GM18951 (cell line): Measurements from ENCODE around the gene RNF111.
"Not testable (repeated sequence)": the region's sequence is repeated elsewhere in the genome, so short reads cannot be mapped to it uniquely, and the experiment has no call there.

Experiments used
- POLR2A ChIP-seq: IDR thresholded peaks from 4 replicates; pipeline ENCODE4 v1.6.1; 2011; ENCODE audit warnings: mild to moderate bottlenecking; ENCODE audit not compliant: insufficient read length, insufficient read depth; ENCODE audit errors: extremely low read depth
- in situ Hi-C: fragments of 300-500 bp; cut with MboI; formaldehyde crosslinking; loops from one replicate; pipeline ENCODE4 v1.12.0; 2022; ENCODE audit warnings: low sequenced_read_pairs, mixed read lengths, inconsistent platforms; ENCODE audit not compliant: unreplicated experiment

The RNF111 gene

DNA sequence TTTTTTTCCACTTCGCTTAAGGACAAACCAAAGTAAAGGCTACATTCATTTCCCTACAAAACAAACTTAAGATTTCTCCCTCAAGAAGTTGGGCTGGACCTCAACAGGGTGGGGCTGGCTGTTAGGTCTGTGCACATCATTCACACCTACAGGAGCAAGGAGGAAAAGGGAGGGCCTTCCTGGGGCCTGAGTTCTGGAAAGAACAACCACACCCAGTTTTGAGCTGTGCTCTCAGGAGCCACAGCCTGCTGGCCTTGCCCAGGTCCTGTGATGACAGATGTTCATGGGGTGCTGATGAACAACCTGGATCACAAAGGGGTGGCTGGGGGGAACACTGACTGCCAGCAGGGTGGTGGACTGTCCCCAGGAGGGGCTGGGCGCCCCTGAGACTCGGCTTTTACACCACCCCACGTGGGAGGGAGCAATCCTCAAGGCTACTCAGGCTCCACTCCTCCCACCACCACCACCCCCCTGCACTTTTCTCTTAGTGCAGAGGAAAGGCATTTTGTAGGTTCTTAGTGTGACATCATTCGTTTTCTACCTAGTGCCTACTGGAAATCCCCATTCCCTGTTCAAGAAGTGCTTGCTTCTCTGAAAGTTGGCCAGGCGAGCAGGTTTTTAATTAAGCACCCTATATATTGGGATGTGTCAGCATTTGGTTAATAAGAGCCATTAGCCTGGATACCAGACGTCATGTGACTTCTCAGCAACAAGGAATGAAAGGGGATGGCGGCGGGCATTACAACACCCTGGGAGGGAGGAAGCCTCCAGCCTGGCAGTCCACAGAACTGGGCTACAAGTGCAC, 153.2 kb downstream of the RNF111 start:
- no peak for TF ChIP-seq POLR2A
- in situ Hi-C loops: no loop called here

DNA sequence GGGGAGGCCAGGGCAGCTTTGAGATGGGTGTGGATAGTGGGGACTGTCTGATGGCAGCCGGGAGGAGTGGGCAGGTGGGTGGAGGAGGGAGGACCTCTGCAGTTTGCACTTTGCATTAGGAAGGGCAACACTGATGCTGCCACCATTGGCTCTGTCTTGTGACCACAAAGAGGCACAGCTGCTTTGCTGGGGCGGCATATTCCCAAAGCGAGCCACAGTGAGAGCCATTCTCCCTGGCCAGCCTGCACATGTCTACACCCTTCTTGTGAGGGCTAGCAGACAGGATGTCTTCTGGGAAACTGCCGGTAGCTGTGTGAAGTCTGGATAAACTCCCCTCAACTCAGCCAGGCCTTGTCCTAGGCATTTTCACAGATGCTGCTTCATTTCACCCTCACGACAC, 155.8 kb downstream of the RNF111 start:
- peak; percentile 8 for TF ChIP-seq POLR2A
- in situ Hi-C loops: no loop called here

DNA sequence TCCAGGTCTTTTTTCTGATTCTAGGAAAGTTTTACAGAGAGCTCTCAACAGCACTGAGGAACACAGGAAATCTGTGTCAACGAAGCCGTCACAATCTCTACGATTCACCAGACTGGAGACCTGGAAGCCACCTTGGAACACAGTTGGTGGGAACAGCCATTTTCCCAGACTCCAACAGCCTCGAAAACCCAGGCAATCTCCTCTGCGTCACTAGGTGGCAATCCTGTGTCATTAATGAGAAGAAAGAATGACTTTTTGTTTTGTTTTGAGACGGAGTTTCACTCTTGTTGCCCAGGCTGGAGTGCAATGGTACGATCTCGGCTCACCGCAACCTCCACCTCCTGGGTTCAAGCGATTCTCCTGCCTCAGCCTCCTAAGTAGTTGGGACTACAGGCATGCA, 157.1 kb downstream of the RNF111 start:
- in situ Hi-C loops: not testable (repeated sequence)
